Raji (cell line): Measurements from ENCODE around the gene MYMX.

Experiments used
- POLR2A ChIP-seq: IDR thresholded peaks from 2 replicates; pipeline ENCODE4 v1.6.1; 2011; ENCODE audit warnings: low read depth, low read length, control low read depth; ENCODE audit not compliant: insufficient read depth

MYMX gene

DNA sequence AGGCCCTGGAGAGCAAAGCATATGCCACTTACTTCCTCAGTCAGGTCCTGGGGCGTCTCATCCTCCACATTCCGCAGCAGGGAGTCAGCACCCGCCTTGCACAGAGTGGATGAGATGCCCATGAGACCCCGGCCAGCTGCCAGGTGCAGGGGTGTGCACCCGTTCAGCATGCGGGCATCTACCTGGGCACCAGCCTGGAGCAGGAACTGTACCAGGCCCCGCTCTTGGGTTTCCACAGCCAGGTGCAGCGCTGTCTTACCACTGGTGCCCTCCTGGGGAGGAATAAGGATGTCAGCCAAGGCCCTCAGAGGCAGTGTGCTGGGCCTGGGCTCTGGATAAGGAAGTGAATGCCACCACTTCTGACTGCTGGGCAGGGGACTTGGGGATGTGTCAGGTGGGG lies 43.3 kb downstream of the MYMX start:
- TF ChIP-seq POLR2A: no peak

DNA sequence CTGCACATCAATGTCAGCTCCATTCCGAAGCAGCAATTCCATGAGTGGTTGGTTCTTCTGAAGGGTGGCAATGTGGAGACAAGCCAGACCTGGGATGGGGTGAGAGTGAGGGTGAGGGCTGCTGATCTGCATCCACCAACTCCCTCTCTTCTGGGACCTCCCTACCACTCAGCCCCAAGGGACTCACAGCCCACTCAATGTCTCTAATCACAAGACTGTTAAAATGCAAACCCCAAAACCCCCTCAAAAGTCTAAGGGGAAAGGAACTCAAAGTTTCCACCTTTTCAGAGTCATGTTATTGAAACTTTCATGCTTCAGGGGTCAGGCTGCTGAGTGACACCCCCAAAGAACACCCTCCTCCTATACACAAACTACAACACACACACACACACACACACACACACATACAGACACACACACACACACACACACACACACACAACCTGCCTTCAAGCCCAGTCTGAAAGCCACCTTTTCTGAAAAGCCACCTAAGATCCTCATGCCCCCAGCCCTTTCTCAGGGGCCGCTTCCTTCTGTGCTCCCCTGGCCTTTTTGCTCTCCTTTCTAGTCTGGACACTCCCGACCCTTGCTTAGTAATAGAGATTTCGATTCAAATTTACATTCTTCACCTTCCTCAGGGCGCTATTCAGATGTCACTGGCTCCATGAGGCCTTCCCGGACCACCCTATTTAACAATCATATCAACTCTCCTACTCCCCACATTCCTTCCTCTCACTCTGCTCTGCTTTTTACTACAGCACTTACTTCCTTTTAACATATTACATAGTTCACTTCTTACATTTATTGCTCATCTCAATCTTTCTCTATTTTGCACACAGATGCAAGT lies 43.9 kb downstream of the MYMX start:
- no peak for TF ChIP-seq POLR2A

DNA sequence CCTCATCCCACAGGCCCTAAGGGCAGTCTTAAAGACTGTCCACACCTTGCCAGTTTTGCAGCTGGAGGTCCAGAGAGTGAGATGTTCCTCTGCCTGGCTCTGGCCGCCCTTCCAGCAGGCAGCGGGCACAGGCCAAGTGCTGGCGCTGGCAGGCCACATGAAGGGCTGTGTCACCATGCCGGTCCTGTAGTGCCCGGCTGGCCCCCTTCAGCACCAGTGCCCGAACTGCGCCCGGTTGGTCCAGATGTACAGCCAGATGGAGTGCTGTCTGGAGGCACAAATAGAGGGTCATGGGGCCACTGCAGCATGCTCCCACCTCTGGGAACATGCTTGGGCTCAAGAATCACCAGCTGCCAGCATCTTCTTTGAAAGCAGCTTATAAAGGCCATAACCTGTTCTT lies 44.9 kb downstream of the MYMX start:
- TF ChIP-seq POLR2A: no peak

DNA sequence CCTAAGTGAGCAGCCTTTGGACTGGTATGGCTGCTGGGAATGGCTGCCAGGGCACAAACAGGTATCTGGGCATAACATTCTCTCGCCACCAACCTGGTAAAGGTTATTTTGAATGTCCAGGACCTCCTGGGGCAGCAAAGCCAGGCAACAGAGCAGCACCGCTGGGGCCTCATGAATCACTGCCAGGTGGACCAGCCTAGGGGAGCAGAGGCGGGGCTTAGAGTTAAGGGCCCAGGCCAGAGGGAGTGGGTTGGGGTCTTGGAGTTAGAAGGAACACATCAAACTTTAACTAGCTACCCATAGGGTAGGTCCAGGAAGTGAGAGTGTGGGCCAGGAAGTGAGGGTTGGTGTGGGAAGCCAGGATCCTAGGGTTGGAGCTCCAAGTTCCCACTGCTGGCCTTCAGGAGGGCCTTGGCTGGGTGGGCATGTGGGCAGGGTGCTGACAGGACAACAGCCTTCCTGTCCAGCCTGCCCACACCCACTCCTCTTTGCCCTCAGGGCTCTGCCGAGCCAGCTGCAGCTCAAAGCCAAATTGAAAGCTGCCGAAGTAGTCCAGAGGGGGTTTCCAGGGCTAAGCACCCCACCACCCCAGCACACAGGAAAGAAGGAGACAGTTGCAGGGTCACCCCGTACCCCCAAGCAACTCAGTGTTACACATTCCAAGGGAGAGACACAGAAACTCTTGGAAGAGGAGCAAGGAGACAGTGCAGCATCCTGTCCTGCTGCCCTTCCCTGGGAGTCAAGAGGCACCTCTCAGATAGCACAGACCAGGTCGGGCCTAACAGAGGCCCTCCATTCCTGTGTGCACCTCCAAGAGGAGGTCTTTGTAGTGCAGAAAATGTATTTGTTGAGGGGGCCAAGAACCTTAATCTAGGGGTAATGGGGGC lies 46.0 kb downstream of the MYMX start:
- TF ChIP-seq POLR2A: no peak; the same call in 1 of the 2 replicates

DNA sequence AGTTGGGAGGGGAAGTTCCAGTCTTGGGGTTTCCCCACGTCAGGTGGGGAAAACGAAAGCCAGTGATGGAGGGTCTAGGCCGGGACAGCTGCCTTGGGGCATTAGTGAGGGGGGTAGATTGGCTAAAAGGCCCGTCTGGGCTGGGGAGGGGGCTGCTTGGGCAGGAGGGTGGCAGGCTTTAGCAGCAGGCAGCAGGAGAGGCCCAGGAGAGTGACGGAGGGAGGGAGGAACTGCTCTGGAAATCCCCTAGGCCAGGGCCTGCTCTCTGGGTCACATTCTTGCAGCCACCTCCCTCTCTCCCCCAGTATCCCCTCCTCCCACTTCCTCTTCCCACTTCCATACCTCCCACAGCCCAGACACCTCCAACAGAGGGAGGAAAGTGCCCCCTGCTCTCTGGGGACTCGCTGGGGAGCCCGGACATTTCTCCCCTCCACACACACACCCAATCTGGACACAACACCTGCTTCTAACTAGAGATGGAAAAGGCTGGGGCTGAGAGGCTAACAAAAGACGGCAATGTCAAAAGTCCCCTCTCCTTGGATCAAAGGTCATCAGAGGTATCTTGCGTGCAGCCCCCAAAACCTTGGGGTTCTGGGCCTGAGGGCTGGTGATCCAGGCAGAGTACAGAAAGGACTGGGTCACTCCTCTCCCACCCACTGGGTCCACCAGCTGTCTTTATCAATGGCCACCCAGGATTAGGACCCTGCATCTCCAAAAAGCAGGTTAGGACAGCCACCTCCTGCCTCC lies 46.8 kb downstream of the MYMX start:
- TF ChIP-seq POLR2A: 0 out of 2 replicates have a peak, but pooled peaks have one; percentile 18

DNA sequence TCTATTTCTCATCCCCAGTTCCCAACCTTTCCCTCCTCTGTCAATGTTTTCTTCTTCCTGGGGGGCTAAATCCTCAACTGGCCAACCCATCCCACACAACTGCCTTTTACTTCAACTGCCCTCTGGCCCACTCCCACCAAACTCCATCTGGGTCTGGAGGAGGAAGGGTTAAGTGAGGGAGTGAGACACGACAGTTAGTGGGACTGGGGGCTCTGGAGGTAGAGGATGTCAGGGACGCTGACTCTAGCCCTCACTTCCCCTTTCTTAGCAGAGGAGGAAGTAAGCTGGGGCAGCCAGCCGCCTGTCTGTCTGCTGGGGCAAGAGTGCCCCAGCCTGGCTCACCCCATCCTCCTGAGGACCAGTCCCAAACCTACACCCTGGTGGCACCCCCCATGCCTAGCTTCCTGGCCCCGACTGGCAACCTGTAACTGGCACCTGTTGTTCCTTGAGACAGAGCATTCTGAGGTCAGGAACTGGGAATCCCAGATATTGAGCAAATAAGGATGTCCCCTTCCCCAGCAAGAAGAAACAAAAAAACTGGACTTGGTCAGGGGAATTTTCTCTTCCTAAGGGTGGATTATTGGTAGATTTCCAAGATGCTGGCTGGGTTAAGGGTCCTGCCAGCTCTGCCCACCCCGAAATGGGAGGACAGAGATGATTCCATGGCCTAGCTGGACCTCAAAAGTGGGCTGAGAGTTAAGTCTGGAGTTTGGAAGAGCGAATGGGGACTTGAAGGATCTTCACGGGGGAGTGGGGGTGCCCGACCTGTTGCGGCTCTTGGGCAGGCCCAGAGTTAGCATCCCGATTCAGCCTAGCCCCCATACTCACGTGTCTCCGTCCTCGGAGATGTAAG lies 47.7 kb downstream of the MYMX start:
- TF ChIP-seq POLR2A: peak; percentile 73

DNA sequence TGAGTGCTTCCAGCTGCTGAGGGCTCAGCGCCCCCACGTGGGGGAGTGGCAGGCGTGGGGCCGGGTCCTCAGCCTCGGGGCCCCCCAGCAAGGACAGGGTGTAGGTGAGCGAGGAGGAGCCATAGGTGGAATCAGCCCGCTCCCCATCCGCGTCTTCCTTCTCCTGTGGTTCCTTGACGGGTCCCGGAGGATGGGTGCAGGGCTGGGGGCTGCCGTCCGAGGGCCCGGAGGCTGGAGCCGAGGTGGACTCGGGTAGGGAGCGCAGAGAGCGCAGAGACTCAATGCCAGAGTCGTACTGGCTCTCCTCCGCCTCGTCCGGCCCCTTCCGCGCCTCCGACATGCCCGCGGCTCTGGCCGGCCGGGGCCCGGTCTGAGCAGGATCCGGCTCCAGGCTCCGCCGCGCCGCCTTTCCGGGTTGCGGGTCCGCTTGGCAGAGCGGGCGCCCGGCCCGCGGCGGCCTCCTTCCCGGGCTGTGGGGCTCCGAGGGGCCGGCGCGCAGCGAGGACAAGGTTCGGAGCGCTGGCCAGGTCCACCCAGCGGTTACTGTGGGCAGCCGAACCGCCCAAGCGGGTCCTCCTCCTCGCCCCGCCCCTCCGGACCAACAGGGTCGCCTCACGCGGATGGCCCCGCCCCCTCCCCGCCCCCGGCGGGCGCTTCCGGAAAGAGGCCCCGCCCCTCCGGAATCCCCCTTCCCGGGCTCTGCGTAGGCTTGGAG lies 48.4 kb downstream of the MYMX start, which contains the start of gene NFKBIE:
Gene NFKBIE (minus strand): TSS at position 545 of the 715 bp plus-strand sequence. CDS start 205 bp downstream, at position 340.
- peak; percentile 82 for TF ChIP-seq POLR2A

DNA sequence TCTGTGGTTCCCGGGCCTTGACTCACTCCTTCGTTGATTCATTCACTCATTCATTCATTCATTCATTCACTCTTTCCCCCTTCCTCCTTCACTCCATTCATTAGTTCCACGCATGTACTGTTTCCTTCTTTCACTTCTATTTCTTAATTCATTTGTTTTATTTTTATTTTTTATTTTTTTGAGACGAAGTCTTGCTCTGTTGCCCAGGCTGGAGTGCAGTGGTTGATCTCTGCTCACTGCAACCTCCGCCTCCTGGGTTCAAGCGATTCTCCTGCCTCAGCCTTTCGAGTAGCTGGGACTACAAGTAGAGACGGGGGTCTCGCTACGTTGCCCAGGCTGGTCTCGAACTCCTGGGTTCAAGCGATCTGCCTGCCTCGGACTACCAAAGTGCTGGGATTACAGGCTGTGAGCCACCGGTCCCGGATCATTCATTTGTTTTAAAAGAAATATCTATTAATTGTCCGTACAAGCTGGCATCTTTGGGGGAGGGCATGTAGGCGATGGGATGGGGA lies 49.1 kb downstream of the MYMX start:
- TF ChIP-seq POLR2A: no peak

DNA sequence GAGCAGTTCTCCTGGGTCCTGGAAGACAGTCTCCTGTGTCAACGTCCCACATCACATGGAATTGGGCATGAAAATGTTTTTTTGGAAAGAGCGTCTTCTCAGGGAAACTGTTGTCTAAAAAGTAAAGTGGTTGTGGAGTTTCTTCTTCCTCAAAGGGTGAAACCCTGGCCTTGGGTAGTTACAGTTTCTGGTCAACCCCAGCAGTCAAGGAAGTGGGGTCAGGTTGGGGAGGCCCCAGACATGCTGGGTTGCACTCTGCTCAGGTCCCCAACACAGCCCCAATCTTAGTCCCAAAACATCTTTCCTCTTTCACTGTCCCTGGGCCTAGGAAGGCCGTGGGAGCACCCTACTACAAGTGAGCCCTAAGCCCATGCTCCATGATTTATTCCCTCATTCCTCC lies 49.6 kb downstream of the MYMX start:
- no peak for TF ChIP-seq POLR2A

DNA sequence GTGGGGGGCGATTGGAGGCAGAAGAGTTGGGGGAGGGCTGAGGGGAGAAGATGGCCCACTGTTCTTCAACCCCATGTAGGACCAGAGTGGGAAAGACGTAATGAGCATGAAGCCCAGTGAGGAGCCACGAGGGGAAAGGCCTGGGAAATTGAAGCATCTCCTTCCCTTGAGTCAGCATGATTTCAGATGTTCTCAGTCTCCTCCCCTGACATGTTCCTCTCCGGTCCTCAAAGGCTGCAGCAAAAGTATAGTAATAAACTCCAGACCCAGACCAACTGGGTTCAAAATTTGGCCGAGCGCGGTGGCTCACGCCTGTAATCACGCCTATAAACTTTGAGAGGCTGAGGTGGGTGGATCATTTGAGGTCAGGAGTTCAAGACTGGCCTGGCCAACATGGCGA lies 50.5 kb downstream of the MYMX start:
- TF ChIP-seq POLR2A: no peak
